HL-60 (cell line): Measurements from ENCODE around the gene AFF4.

ENCODE experiments used
- DNase-seq, 2 experiments: peaks; one replicate each; pipeline ENCODE4 v3.0.0-alpha.2; 2010 to 2020; ENCODE audit warnings: low read depth in 1 of 2, low spot score in 1 of 2
- H3K27ac ChIP-seq: fragments of 250-450 bp; sonication (Bioruptor Pico); replicated peaks from 2 replicates; pipeline ENCODE4 v1.5.1; 2020; ENCODE audit warnings: mild to moderate bottlenecking, moderate library complexity
- H3K27me3 ChIP-seq: fragments of 250-450 bp; sonication (Bioruptor Pico); 2 replicates; pipeline ENCODE4 v1.5.1; 2021; ENCODE audit warnings: mild to moderate bottlenecking, moderate library complexity; ENCODE audit not compliant: insufficient read depth, poor library complexity, severe bottlenecking
- H3K4me3 ChIP-seq: replicated peaks from 2 replicates; pipeline ENCODE4 v1.5.1; 2011; ENCODE audit warnings: mild to moderate bottlenecking, control low read depth, low read length; ENCODE audit not compliant: insufficient read depth
- CTCF ChIP-seq: IDR thresholded peaks from one replicate; pipeline ENCODE4 v1.5.1; 2011; ENCODE audit warnings: low read length, control low read depth, inconsistent platforms; ENCODE audit not compliant: insufficient read depth
- GABPA ChIP-seq: IDR thresholded peaks from 2 replicates; pipeline ENCODE4 v1.6.1; 2012; ENCODE audit warnings: low read depth
- POLR2AphosphoS5 ChIP-seq: IDR thresholded peaks from 2 replicates; pipeline ENCODE4 v1.6.1; 2012; ENCODE audit warnings: low read depth
- REST ChIP-seq: IDR thresholded peaks from 2 replicates; pipeline ENCODE4 v1.6.1; 2012; ENCODE audit warnings: low read depth; ENCODE audit not compliant: insufficient replicate concordance
- SPI1 ChIP-seq: IDR thresholded peaks from 2 replicates; pipeline ENCODE4 v1.6.1; 2012; ENCODE audit warnings: low read depth, mild to moderate bottlenecking, borderline replicate concordance

Gene AFF4

GRCh38 chr5:132928062-132928407, 35.4 kb downstream of the AFF4 start:
- Histone ChIP-seq H3K27me3 (no peaks in the 10 kb centered on the region), H3K4me3 (no peak overlapping the region), H3K27ac (no peak overlapping the region)
- TF ChIP-seq SPI1 (no peak), GABPA (no peak), POLR2AphosphoS5 (no peak), REST (no peak), CTCF (no peak)
- DNase-seq, result no peak

GRCh38 chr5:132927355-132928061, 35.9 kb downstream of the AFF4 start:
- TF ChIP-seq SPI1, result no peak
- TF ChIP-seq REST, result no peak
- TF ChIP-seq POLR2AphosphoS5, result no peak
- no peak for TF ChIP-seq CTCF
- TF ChIP-seq GABPA, result no peak
- Histone ChIP-seq H3K27ac (no peak overlapping the region), H3K4me3 (no peak overlapping the region), H3K27me3 (no peaks in the 10 kb centered on the region)
- DNase-seq, result no peak

GRCh38 chr5:132926437-132926836, 37.0 kb downstream of the AFF4 start:
- no peak for TF ChIP-seq GABPA
- no peak for TF ChIP-seq REST
- no peak for TF ChIP-seq CTCF
- TF ChIP-seq POLR2AphosphoS5, result no peak
- no peak for TF ChIP-seq SPI1
- no peak overlapping the region for H3K4me3 ChIP-seq
- DNase-seq, result no peak
- no peak overlapping the region for H3K27ac ChIP-seq
- no peaks in the 10 kb centered on the region for H3K27me3 ChIP-seq
